ENCODE data around the gene MYLK3.

DNA sequence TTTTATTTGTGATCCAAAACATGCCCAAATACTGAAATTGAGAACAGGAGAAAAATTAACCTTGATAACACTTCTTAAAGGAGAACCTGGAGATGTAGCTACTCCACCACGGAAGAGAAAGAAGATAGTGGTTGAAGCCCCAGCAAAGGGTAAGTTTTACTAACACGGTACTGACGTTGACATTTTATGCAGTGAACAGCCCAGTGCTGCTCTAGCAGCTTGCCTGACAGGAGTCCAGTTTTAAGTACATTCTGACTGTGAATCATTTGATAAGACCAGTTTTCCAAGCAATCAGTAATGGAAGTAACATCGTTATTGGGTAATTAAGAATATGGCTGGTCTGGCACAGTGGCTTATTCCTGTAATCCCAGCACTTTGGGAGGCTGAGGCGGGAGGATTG lies 52.2 kb downstream of the MYLK3 start:
- TF ChIP-seq POLR2A (IDR thresholded peaks at IDR 0.05) (no peak), POLR2AphosphoS5 (IDR thresholded peaks at IDR 0.05; ENCODE audit: insufficient read depth in 1 of 2, low read depth in 1 of 2) (no peak)

All from vagina (tissue), 2 donors.